Measurements from ENCODE around the gene TEX264.

TEX264 gene

DNA sequence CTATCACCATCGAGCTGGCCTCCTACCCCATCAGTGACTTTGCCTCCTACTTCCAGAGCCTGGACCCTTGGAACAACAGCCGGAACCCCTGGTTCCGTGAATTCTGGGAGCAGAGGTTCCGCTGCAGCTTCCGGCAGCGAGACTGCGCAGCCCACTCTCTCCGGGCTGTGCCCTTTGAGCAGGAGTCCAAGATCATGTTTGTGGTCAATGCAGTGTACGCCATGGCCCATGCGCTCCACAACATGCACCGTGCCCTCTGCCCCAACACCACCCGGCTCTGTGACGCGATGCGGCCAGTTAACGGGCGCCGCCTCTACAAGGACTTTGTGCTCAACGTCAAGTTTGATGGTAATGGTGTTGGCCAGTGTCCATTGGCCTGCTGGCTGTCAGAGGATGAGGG lies 41.9 kb downstream of the TEX264 start:
- Histone ChIP-seq H3K36me3 (ENCODE audit: control insufficient read depth in 2 of 2, insufficient read depth in 2 of 2, low read length in 2 of 2) (no peaks in the 10 kb centered on the region), H3K9ac (ENCODE audit: low read depth in 1 of 2, low read length in 2 of 2) (no peak overlapping the region), H3K4me1 (ENCODE audit: control insufficient read depth in 2 of 2, insufficient read depth in 2 of 2, low read length in 2 of 2) (no peaks in the 10 kb centered on the region), H3K4me3 (ENCODE audit: low read length in 2 of 2) (no peak overlapping the region), H3K27ac (ENCODE audit: low read depth in 2 of 2, low read length in 2 of 2) (no peak overlapping the region), H3K9me3 (ENCODE audit: control insufficient read depth in 2 of 2, low read length in 2 of 2) (no peaks in the 10 kb centered on the region), H3K27me3 (ENCODE audit: control insufficient read depth in 2 of 2, insufficient read depth in 2 of 2, low read length in 2 of 2) (peaks cover 0 to 6% of the 10 kb centered on the region in 2 donors)

DNA sequence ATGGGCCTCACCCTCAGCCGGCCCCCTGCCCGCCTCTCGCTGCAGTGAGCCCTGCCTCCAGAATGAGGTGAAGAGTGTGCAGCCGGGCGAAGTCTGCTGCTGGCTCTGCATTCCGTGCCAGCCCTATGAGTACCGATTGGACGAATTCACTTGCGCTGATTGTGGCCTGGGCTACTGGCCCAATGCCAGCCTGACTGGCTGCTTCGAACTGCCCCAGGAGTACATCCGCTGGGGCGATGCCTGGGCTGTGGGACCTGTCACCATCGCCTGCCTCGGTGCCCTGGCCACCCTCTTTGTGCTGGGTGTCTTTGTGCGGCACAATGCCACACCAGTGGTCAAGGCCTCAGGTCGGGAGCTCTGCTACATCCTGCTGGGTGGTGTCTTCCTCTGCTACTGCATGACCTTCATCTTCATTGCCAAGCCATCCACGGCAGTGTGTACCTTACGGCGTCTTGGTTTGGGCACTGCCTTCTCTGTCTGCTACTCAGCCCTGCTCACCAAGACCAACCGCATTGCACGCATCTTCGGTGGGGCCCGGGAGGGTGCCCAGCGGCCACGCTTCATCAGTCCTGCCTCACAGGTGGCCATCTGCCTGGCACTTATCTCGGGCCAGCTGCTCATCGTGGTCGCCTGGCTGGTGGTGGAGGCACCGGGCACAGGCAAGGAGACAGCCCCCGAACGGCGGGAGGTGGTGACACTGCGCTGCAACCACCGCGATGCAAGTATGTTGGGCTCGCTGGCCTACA lies 44.4 kb downstream of the TEX264 start:
- Histone ChIP-seq H3K27me3 (ENCODE audit: control insufficient read depth in 2 of 2, insufficient read depth in 2 of 2, low read length in 2 of 2) (peaks cover 0 to 6% of the 10 kb centered on the region in 2 donors), H3K4me3 (ENCODE audit: low read length in 2 of 2) (no peak overlapping the region), H3K9me3 (ENCODE audit: control insufficient read depth in 2 of 2, low read length in 2 of 2) (no peaks in the 10 kb centered on the region), H3K27ac (ENCODE audit: low read depth in 2 of 2, low read length in 2 of 2) (no peak overlapping the region), H3K36me3 (ENCODE audit: control insufficient read depth in 2 of 2, insufficient read depth in 2 of 2, low read length in 2 of 2) (no peaks in the 10 kb centered on the region), H3K9ac (ENCODE audit: low read depth in 1 of 2, low read length in 2 of 2) (no peak overlapping the region), H3K4me1 (ENCODE audit: control insufficient read depth in 2 of 2, insufficient read depth in 2 of 2, low read length in 2 of 2) (no peaks in the 10 kb centered on the region)

DNA sequence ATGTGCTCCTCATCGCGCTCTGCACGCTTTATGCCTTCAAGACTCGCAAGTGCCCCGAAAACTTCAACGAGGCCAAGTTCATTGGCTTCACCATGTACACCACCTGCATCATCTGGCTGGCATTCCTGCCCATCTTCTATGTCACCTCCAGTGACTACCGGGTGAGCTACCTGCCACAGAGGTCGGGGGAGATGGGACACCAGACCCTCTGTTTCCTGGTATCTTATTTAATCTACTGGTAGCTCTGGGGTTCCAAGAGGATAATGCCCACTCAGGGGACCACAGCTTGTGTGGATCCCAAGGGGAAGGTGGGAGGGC lies 44.9 kb downstream of the TEX264 start:
- Histone ChIP-seq H3K9ac (ENCODE audit: low read depth in 1 of 2, low read length in 2 of 2) (no peak overlapping the region), H3K27ac (ENCODE audit: low read depth in 2 of 2, low read length in 2 of 2) (no peak overlapping the region), H3K27me3 (ENCODE audit: control insufficient read depth in 2 of 2, insufficient read depth in 2 of 2, low read length in 2 of 2) (peaks cover 0 to 6% of the 10 kb centered on the region in 2 donors), H3K4me1 (ENCODE audit: control insufficient read depth in 2 of 2, insufficient read depth in 2 of 2, low read length in 2 of 2) (no peaks in the 10 kb centered on the region), H3K4me3 (ENCODE audit: low read length in 2 of 2) (no peak overlapping the region), H3K9me3 (ENCODE audit: control insufficient read depth in 2 of 2, low read length in 2 of 2) (no peaks in the 10 kb centered on the region), H3K36me3 (ENCODE audit: control insufficient read depth in 2 of 2, insufficient read depth in 2 of 2, low read length in 2 of 2) (no peaks in the 10 kb centered on the region)

DNA sequence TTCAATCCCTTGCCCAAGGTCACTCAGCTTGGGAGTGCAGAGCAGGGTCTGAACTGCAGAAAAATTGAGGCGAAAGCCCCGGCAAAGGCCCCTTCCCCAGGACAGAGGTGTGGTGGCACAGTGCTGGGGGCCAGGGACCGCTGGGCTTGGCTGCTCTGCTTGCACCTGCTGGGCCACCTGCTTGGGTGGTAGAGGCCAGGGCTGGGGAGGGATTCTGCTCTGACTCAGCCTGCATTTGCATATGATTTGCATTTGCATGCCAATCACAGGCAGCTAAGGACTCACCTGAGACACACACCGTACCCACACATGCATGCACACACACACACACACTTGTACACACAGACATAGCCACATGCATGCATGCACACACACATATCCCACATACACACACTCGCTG lies 45.8 kb downstream of the TEX264 start:
- peaks cover 0 to 6% of the 10 kb centered on the region in 2 donors for H3K27me3 ChIP-seq (ENCODE audit: control insufficient read depth in 2 of 2, insufficient read depth in 2 of 2, low read length in 2 of 2)
- H3K4me3 ChIP-seq (ENCODE audit: low read length in 2 of 2), result no peak overlapping the region
- H3K9ac ChIP-seq (ENCODE audit: low read depth in 1 of 2, low read length in 2 of 2), result no peak overlapping the region
- no peak overlapping the region for H3K27ac ChIP-seq (ENCODE audit: low read depth in 2 of 2, low read length in 2 of 2)
- H3K4me1 ChIP-seq (ENCODE audit: control insufficient read depth in 2 of 2, insufficient read depth in 2 of 2, low read length in 2 of 2), result no peaks in the 10 kb centered on the region
- no peaks in the 10 kb centered on the region for H3K9me3 ChIP-seq (ENCODE audit: control insufficient read depth in 2 of 2, low read length in 2 of 2)
- no peaks in the 10 kb centered on the region for H3K36me3 ChIP-seq (ENCODE audit: control insufficient read depth in 2 of 2, insufficient read depth in 2 of 2, low read length in 2 of 2)

DNA sequence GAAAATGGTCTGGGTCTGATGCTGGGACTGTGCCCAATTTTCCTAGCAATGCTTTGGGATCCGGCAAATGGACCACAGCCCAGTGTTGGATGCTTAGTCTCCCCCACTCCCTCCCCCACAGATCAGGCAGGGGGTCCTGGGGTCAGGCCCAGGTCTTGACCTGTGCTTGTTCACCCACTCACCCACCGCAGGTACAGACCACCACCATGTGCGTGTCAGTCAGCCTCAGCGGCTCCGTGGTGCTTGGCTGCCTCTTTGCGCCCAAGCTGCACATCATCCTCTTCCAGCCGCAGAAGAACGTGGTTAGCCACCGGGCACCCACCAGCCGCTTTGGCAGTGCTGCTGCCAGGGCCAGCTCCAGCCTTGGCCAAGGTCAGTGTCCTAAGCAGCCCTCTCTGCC lies 46.4 kb downstream of the TEX264 start:
- Histone ChIP-seq H3K9me3 (ENCODE audit: control insufficient read depth in 2 of 2, low read length in 2 of 2) (no peaks in the 10 kb centered on the region), H3K27me3 (ENCODE audit: control insufficient read depth in 2 of 2, insufficient read depth in 2 of 2, low read length in 2 of 2) (peaks cover 0 to 6% of the 10 kb centered on the region in 2 donors), H3K27ac (ENCODE audit: low read depth in 2 of 2, low read length in 2 of 2) (no peak overlapping the region), H3K9ac (ENCODE audit: low read depth in 1 of 2, low read length in 2 of 2) (no peak overlapping the region), H3K4me1 (ENCODE audit: control insufficient read depth in 2 of 2, insufficient read depth in 2 of 2, low read length in 2 of 2) (no peaks in the 10 kb centered on the region), H3K4me3 (ENCODE audit: low read length in 2 of 2) (no peak overlapping the region), H3K36me3 (ENCODE audit: control insufficient read depth in 2 of 2, insufficient read depth in 2 of 2, low read length in 2 of 2) (no peaks in the 10 kb centered on the region)

DNA sequence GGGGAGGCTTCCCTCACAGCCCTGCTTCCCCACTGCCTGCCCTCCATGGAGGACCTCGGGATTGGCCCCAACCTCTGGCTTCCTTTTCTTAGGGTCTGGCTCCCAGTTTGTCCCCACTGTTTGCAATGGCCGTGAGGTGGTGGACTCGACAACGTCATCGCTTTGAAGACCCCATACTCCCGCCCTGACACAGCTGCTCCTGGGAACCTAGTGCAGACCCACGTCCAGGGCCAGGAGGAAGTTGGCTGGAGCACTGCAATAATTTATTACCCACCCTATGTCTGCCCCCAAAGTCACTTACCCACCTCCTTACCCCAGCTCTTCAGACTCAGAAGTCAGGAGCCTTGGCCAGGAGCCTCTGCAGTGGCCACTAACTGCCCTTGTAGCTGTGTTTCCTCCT lies 46.9 kb downstream of the TEX264 start:
- Histone ChIP-seq H3K27ac (ENCODE audit: low read depth in 2 of 2, low read length in 2 of 2) (no peak overlapping the region), H3K9ac (ENCODE audit: low read depth in 1 of 2, low read length in 2 of 2) (no peak overlapping the region), H3K36me3 (ENCODE audit: control insufficient read depth in 2 of 2, insufficient read depth in 2 of 2, low read length in 2 of 2) (no peaks in the 10 kb centered on the region), H3K4me1 (ENCODE audit: control insufficient read depth in 2 of 2, insufficient read depth in 2 of 2, low read length in 2 of 2) (no peaks in the 10 kb centered on the region), H3K9me3 (ENCODE audit: control insufficient read depth in 2 of 2, low read length in 2 of 2) (no peaks in the 10 kb centered on the region), H3K4me3 (ENCODE audit: low read length in 2 of 2) (no peak overlapping the region), H3K27me3 (ENCODE audit: control insufficient read depth in 2 of 2, insufficient read depth in 2 of 2, low read length in 2 of 2) (peaks cover 0 to 6% of the 10 kb centered on the region in 2 donors)

DNA sequence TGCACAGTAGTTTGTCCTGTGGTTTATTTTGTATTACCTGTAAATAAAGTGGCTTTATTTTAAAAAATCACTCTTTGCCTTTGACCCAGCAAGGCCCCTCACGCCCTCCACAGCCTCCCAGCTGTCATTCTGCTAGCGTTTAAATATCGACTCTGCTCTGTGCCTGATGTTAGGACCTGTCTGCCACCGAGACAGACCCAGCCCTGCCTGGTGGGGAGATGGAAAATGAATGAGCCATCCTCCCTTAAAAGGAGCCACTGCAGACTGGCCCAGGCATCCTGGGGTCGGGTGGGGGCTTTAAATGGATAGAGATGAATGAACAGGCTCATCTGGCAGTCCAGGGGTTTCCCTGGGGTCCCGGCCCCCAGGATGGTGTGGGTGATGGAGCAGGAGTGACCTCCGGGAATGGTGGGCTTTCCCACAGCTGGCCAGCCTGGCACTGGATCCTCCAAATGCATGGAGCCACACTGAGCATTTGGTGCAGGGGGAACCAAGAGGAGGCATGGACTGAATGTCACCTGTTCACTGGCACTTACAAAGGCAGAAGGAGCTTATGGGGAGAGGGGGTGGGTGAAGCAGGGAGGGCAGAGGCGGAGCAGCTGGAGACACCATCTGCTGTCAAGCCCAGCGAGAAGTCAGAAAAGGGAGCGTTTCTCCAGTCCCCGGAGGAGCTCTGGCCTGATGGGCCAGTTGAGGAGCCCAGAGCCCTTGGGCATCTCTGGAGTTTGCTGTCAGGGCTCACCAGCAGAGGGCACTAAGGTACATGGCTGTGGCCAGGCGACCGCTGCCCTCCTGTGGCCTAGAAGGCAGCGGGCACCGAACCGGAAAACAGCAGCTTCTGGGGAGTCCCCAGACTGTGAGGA lies 47.7 kb downstream of the TEX264 start:
- Histone ChIP-seq H3K9ac (ENCODE audit: low read depth in 1 of 2, low read length in 2 of 2) (no peak overlapping the region), H3K36me3 (ENCODE audit: control insufficient read depth in 2 of 2, insufficient read depth in 2 of 2, low read length in 2 of 2) (no peaks in the 10 kb centered on the region), H3K4me1 (ENCODE audit: control insufficient read depth in 2 of 2, insufficient read depth in 2 of 2, low read length in 2 of 2) (no peaks in the 10 kb centered on the region), H3K27me3 (ENCODE audit: control insufficient read depth in 2 of 2, insufficient read depth in 2 of 2, low read length in 2 of 2) (peaks cover 0 to 6% of the 10 kb centered on the region in 2 donors), H3K4me3 (ENCODE audit: low read length in 2 of 2) (no peak overlapping the region), H3K9me3 (ENCODE audit: control insufficient read depth in 2 of 2, low read length in 2 of 2) (no peaks in the 10 kb centered on the region), H3K27ac (ENCODE audit: low read depth in 2 of 2, low read length in 2 of 2) (no peak overlapping the region)

DNA sequence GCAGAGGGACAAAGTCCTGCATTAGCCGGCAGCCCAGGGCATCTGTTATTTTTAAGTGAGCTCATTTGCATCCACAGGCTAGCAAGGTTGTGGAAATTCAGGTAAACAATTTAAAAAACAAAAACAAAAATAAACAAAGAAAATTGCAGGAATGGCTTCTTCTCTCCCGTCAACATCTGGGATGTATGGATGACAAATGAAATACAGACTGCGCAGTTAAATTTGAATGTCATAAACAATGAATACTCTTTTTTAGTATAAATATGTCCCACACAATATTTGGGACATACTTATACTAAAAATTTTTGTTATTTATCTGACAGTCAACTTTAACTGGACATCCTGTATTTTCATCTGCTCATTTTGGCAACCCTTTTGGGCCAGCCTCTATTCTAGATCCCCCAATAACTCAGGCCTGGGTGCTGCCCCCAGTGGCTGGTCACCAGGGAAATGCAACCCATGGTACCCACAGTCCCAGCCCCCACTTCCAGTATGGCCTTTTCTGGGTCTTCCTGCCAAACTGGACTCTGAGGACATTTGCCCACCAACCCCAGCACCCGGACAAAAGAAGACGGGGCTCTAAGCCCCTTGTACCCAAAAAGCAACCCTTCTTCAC lies 48.5 kb downstream of the TEX264 start:
- Histone ChIP-seq H3K27ac (ENCODE audit: low read depth in 2 of 2, low read length in 2 of 2) (no peak overlapping the region), H3K4me1 (ENCODE audit: control insufficient read depth in 2 of 2, insufficient read depth in 2 of 2, low read length in 2 of 2) (no peaks in the 10 kb centered on the region), H3K36me3 (ENCODE audit: control insufficient read depth in 2 of 2, insufficient read depth in 2 of 2, low read length in 2 of 2) (no peaks in the 10 kb centered on the region), H3K4me3 (ENCODE audit: low read length in 2 of 2) (no peak overlapping the region), H3K9me3 (ENCODE audit: control insufficient read depth in 2 of 2, low read length in 2 of 2) (no peaks in the 10 kb centered on the region), H3K27me3 (ENCODE audit: control insufficient read depth in 2 of 2, insufficient read depth in 2 of 2, low read length in 2 of 2) (peaks cover 0 to 6% of the 10 kb centered on the region in 2 donors), H3K9ac (ENCODE audit: low read depth in 1 of 2, low read length in 2 of 2) (no peak overlapping the region)

DNA sequence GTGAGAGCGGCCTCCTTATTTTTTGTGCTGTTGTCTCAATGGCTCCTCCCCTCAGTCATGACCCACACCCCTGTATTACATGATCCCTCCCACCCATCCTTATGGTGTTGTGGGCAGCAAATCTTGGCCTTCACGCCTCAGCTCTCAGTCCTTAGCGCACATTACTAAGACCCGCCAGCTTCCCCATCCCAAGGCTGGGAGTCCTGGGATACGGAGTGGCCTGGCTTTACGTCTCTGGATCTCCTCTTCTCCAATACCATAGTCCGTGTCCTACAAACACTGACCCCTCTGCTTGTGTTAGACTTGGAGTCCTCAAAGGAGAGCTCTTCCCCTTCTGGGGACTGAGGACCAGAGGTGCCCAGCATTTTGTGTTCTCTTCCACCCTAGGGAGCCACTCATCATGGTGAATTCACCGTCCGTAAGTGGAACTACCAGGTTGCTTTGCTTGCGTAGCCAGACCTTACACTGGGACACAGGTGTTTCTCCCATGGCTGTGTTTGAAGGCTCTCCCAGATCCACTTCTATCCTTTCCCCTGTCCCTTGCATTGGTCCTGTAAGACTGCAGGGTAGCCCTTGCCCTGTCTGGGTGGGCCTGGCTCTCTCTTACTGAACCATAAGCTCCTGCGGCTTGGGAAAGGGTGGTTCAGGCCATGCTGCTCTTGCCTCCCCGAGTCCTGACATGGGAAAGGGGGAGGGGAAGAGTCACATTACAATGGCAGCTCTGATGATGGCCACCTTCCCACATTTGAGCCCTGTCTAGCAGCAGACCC lies 49.4 kb downstream of the TEX264 start:
- Histone ChIP-seq H3K9ac (ENCODE audit: low read depth in 1 of 2, low read length in 2 of 2) (no peak overlapping the region), H3K4me1 (ENCODE audit: control insufficient read depth in 2 of 2, insufficient read depth in 2 of 2, low read length in 2 of 2) (no peaks in the 10 kb centered on the region), H3K27me3 (ENCODE audit: control insufficient read depth in 2 of 2, insufficient read depth in 2 of 2, low read length in 2 of 2) (peaks cover 0 to 6% of the 10 kb centered on the region in 2 donors), H3K27ac (ENCODE audit: low read depth in 2 of 2, low read length in 2 of 2) (no peak overlapping the region), H3K4me3 (ENCODE audit: low read length in 2 of 2) (no peak overlapping the region), H3K9me3 (ENCODE audit: control insufficient read depth in 2 of 2, low read length in 2 of 2) (no peaks in the 10 kb centered on the region), H3K36me3 (ENCODE audit: control insufficient read depth in 2 of 2, insufficient read depth in 2 of 2, low read length in 2 of 2) (no peaks in the 10 kb centered on the region)

Measured in mucosa of rectum (tissue), 2 donors.